Right cardiac atrium (tissue), 5 donors: Measurements from ENCODE around the gene C9orf72. TPM values are rescaled to one million over a fixed set of nuclear protein-coding genes. Genes with fewer than 3 reads are reported as not detected.
A peak's percentile ranks its signal among the peaks of the same experiment; 100 is the strongest.
"Not testable (repeated sequence)": the region's sequence is repeated elsewhere in the genome, so short reads cannot be mapped to it uniquely, and the experiment has no call there.

Experiments used
- ATAC-seq, 2 donors: fragments of 200-7000 bp; cut with Tn5 transposase; one replicate each; pipeline versions ENCODE4 v1.8.0 to v1.9.1; 2020; ENCODE audit warnings: moderate library complexity in 2 of 2, mild to moderate bottlenecking in 1 of 2
- DNase-seq, 3 donors: peaks; one replicate each; pipeline ENCODE4 v3.0.0-alpha.2; 2020
- H3K27ac ChIP-seq: one replicate; pipeline ENCODE4 v1.5.1; 2013; ENCODE audit warnings: mild to moderate bottlenecking, low read length, control low read depth, moderate library complexity
- H3K27me3 ChIP-seq: one replicate; pipeline ENCODE4 v1.6.1; 2013; ENCODE audit not compliant: control insufficient read depth, insufficient read depth
- H3K4me1 ChIP-seq: one replicate; pipeline ENCODE4 v1.6.1; 2013; ENCODE audit warnings: low read length; ENCODE audit not compliant: control insufficient read depth, insufficient read depth
- H3K4me3 ChIP-seq: one replicate; pipeline ENCODE4 v1.5.1; 2013; ENCODE audit warnings: low read length, control low read depth
- H3K9me3 ChIP-seq: one replicate; pipeline ENCODE4 v1.6.1; 2013; ENCODE audit warnings: low read length; ENCODE audit not compliant: control insufficient read depth
- WGBS: extraction: QIAGEN DNeasy Blood & Tissue Kit; methylation state at CpG from one replicate; pipeline ENCODE4 v1.1.7; 2013; 5-methylcytosine and 5-hydroxymethylcytosine counted together
- intact Hi-C, 4 donors: fragments of 100-400 bp; cut with DNase I; formaldehyde crosslinking; loops; one replicate each; pipeline versions ENCODE4 v1.11.0 to v1.14.0; 2022 to 2023
- polyA plus RNA-seq: library from polyadenylated mRNA; stranded (reverse); fragments of 200-250 nt; gene quantifications from one replicate; pipeline ENCODE4 v1.2.3, GENCODE V29; 2013
- total RNA-seq, 4 donors: library from RNA; stranded (reverse); fragmentation: NEBNext Ultra II Directional; extraction: Animal tissue kit (Norgen Biotek cat#: 25700); gene quantifications; one replicate each; pipeline ENCODE4 v1.2.1, GENCODE V29; 2021
- donor health status: healthy with polysubstance abuse.
- donor health status: DM: no; HTN: yes; CAD: no.
- donor health status: DM: no; HTN: no; CAD: no.
- donor health status: DM: no; HTN: yes; CAD: no; lungs with severe emphysema.
- donor health status: DM: yes; HTN: yes; CAD: no.

The C9orf72 gene
- total and polyA plus RNA-seq, 5 donors = 10.0 to 17.4 (median 14.8) TPM

- DNase-seq = no peak
- ATAC-seq = no peak
- H3K4me3 ChIP-seq = no peak overlapping the region
- no peaks in the 10 kb centered on the region for H3K9me3 ChIP-seq
- no peaks in the 10 kb centered on the region for H3K27me3 ChIP-seq
- 92% methylated on average over 2 of the region's 2 CpGs for WGBS
- intact Hi-C loops = no loop called here
- peaks cover 3% of the 10 kb centered on the region for H3K4me1 ChIP-seq
- no peak overlapping the region for H3K27ac ChIP-seq
These were observed 55.3 kb downstream of the C9orf72 start for GRCh38 chr9:27518006-27518405.

GRCh38 chr9:27514551-27514950 is 58.7 kb downstream of the C9orf72 start:
- ATAC-seq (peak; percentile 63 to 70), DNase-seq (peak in 2 of 3 donors; percentile 59 to 62)
- WGBS = 73% methylated on average over 2 of the region's 2 CpGs
- no peak overlapping the region for H3K27ac ChIP-seq
- H3K27me3 ChIP-seq = no peaks in the 10 kb centered on the region
- no peaks in the 10 kb centered on the region for H3K9me3 ChIP-seq
- no peak overlapping the region for H3K4me3 ChIP-seq
- H3K4me1 ChIP-seq = peaks cover 3% of the 10 kb centered on the region
- intact Hi-C loops = no loop called here

- Histone ChIP-seq H3K27ac (no peak overlapping the region), H3K27me3 (no peaks in the 10 kb centered on the region), H3K9me3 (no peaks in the 10 kb centered on the region), H3K4me1 (peaks cover 3% of the 10 kb centered on the region), H3K4me3 (no peak overlapping the region)
- WGBS = 92% methylated on average over 2 of the region's 2 CpGs
- intact Hi-C loops = no loop called here
- DNase-seq (no peak), ATAC-seq (no peak)
These were observed 61.5 kb downstream of the C9orf72 start for GRCh38 chr9:27511771-27512170.

DNA sequence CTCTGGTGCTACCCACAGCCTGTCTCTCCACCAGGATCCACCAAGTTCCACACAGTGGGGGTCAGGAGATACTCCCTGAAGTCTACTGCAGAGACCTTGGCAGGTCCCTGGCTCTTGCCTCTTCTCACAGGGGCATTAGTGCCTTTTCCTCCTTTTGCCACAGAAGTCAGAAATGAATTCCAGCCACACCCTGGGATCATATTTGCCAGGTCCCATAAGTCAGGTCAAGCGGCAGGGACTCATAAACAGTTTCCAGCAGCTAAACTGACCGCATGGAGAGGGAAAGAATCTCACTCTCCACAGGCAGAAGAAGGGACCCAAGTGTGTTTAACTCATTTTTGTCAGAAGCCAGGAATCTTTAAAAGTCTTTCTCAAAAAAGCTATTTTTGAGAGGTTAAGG is 62.5 kb downstream of the C9orf72 start:
- Histone ChIP-seq H3K27me3 (no peaks in the 10 kb centered on the region), H3K4me1 (peaks cover 3% of the 10 kb centered on the region), H3K4me3 (no peak overlapping the region), H3K27ac (no peak overlapping the region), H3K9me3 (no peaks in the 10 kb centered on the region)
- ATAC-seq (no peak), DNase-seq (no peak)
- WGBS = 87% methylated on average over 2 of the region's 2 CpGs
- intact Hi-C loops = no loop called here

DNA sequence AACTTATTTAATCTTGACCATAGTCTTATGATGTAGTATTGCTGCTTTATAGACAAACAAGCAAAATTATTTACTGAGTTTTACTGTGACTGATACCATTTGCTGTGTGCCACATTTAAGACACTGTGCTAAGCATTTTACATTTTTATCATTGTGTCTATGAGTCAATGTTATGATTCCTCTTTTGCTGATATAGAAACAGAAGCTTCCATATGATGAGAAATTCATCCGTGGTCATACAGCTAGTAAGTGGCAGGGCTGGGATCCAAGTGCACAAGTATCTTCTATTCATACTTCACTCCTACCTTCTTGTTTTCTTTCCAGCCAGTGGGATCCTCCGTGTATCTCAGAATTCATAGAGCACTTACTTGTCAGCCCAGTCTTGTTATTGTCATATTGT is 66.3 kb downstream of the C9orf72 start:
- Histone ChIP-seq H3K9me3 (no peaks in the 10 kb centered on the region), H3K27me3 (no peaks in the 10 kb centered on the region), H3K4me1 (no peaks in the 10 kb centered on the region), H3K27ac (no peak overlapping the region), H3K4me3 (no peak overlapping the region)
- no peak for DNase-seq
- no peak for ATAC-seq
- WGBS = 69% methylated on average over 2 of the region's 2 CpGs
- intact Hi-C loops = loop anchor here in 1 of 4 donors (5.0 kb wide), 1 partner anchor 120 kb away; no protein-coding TSS in a partner anchor

- WGBS = 71% methylated on average over 5 of the region's 5 CpGs
- H3K9me3 ChIP-seq = no peaks in the 10 kb centered on the region
- intact Hi-C loops = loop anchor here in 1 of 4 donors (5.0 kb wide), 1 partner anchor 118 kb away; no protein-coding TSS in a partner anchor
- H3K4me3 ChIP-seq = no peak overlapping the region
- H3K27me3 ChIP-seq = no peaks in the 10 kb centered on the region
- no peak for ATAC-seq
- H3K4me1 ChIP-seq = no peaks in the 10 kb centered on the region
- DNase-seq = no peak
- H3K27ac ChIP-seq = no peak overlapping the region
These were observed 67.5 kb downstream of the C9orf72 start for GRCh38 chr9:27505744-27506161.

DNA sequence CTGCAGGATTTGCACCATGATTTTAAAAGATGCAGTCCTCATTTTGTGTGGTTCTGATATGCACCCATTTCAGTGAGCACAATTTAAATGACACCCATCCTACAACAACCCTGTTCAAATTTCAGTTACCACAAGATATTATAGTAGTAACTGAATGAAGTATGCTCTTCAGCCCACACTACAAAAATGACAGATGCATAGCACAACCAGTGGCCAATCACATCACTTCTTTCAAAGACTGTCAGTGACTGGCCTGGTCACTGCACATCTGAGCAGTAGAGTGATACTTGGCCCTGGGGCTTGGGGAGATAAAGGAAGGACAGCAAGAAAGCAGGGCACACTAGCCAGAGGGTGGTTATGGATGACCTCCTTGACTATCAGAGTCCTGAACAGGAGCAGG is 69.0 kb downstream of the C9orf72 start:
- no peaks in the 10 kb centered on the region for H3K4me1 ChIP-seq
- no peak overlapping the region for H3K4me3 ChIP-seq
- no peak overlapping the region for H3K27ac ChIP-seq
- intact Hi-C loops = no loop called here
- ATAC-seq = no peak
- H3K27me3 ChIP-seq = no peaks in the 10 kb centered on the region
- no peaks in the 10 kb centered on the region for H3K9me3 ChIP-seq
- DNase-seq = no peak

DNA sequence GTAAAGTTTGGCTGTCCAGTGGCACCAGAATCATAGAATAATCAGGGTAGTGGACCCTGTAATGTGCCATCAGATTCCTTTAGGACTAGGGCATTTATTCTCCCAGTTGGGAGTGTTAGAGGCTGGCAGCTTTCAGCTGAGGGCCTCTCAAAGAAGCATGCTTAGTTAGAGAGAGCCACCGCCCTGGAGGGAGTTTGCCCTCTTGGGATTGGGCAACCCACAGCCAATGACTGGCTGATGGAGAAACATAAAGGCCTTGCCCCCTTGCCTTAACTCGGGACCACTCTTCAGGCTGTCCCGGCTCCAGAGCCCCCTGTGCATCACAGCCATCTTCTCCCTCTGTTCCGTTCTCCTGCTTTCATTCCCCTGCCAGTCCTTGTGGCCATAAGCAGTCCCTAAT is 69.7 kb downstream of the C9orf72 start:
- ATAC-seq (no peak), DNase-seq (no peak)
- intact Hi-C loops = no loop called here
- Histone ChIP-seq H3K27ac (no peak overlapping the region), H3K4me1 (no peaks in the 10 kb centered on the region), H3K4me3 (no peak overlapping the region), H3K27me3 (no peaks in the 10 kb centered on the region), H3K9me3 (no peaks in the 10 kb centered on the region)
- 89% methylated on average over 4 of the region's 4 CpGs for WGBS

DNA sequence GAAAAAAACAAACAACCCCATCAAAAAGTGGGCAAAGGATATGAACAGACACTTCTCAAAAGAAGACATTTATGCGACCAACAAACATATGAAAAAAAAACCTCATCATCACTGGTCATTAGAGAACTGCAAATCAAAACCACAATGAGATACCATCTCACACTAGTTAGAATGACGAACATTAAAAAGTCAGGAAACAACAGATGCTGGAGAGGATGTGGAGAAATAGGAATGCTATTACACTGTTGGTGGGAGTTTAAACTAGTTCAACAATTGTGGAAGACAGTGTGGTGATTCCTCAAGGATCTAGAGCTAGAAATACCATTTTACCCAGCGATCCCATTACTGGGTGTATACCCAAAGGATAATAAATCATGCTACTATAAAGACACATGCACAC is 72.4 kb downstream of the C9orf72 start:
- H3K27ac ChIP-seq, H3K9me3 ChIP-seq, H3K4me1 ChIP-seq, intact Hi-C loops, H3K4me3 ChIP-seq, ATAC-seq, DNase-seq, H3K27me3 ChIP-seq: not testable (repeated sequence)
- WGBS = 89% methylated on average over 3 of the region's 3 CpGs

GRCh38 chr9:27499451-27499850 is 73.8 kb downstream of the C9orf72 start:
- intact Hi-C loops = no loop called here
- 46% methylated on average over 2 of the region's 2 CpGs for WGBS
- peaks cover 4% of the 10 kb centered on the region for H3K4me1 ChIP-seq
- H3K27me3 ChIP-seq = no peaks in the 10 kb centered on the region
- no peak overlapping the region for H3K27ac ChIP-seq
- H3K9me3 ChIP-seq = no peaks in the 10 kb centered on the region
- DNase-seq = no peak
- H3K4me3 ChIP-seq = no peak overlapping the region
- peak in 1 of 2 donors; percentile 59 for ATAC-seq

GRCh38 chr9:27497883-27498417 is 75.3 kb downstream of the C9orf72 start:
- Histone ChIP-seq H3K27ac (no peak overlapping the region), H3K4me1 (peaks cover 4% of the 10 kb centered on the region), H3K27me3 (no peaks in the 10 kb centered on the region), H3K9me3 (no peaks in the 10 kb centered on the region), H3K4me3 (no peak overlapping the region)
- intact Hi-C loops = no loop called here
- 68% methylated on average over 11 of the region's 11 CpGs for WGBS
- ATAC-seq (no peak), DNase-seq (peak in 1 of 3 donors; percentile 34)
